ENCODE results near the gene ADORA3.

DNA sequence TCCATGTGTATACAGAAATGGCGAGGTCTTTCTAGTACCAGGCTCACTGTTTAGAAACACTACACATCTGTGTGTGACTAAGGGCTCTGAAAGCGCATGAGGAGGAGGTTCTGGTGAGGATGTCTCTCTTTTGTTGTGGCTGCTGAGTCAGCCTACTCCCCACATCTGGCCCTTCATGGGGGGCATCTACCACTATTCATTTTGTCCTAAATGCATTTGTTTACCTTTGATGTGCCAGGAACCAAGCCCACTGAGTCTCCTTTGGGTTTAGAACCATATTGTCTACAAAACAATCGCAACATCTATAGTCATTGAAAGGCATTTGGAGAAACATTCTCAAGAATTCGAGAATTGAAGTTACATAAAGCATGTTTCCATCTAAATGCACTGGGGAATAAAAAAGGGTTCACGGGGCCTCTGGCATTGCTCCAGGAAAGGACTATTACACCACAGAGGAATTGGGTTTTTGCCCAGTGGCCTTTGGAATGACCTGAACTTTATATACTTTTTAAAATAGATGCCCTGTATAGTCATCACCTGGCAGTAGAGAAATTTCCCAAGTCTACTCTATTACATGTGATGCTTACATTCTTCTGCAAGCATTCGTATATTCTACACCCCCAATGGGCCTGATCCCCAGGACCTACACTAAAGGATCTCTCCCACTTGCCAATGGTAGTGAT is 35.1 kb upstream of the ADORA3 start:
- TF ChIP-seq, protein P1, sequence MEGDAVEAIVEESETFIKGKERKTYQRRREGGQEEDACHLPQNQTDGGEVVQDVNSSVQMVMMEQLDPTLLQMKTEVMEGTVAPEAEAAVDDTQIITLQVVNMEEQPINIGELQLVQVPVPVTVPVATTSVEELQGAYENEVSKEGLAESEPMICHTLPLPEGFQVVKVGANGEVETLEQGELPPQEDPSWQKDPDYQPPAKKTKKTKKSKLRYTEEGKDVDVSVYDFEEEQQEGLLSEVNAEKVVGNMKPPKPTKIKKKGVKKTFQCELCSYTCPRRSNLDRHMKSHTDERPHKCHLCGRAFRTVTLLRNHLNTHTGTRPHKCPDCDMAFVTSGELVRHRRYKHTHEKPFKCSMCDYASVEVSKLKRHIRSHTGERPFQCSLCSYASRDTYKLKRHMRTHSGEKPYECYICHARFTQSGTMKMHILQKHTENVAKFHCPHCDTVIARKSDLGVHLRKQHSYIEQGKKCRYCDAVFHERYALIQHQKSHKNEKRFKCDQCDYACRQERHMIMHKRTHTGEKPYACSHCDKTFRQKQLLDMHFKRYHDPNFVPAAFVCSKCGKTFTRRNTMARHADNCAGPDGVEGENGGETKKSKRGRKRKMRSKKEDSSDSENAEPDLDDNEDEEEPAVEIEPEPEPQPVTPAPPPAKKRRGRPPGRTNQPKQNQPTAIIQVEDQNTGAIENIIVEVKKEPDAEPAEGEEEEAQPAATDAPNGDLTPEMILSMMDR (conservative IDR thresholded peaks at IDR 0.05; ENCODE audit: low read depth, low read length), result no peak
- no peak for TF ChIP-seq EZH2 (IDR thresholded peaks at IDR 0.05; ENCODE audit: borderline replicate concordance, low read depth, low read length, poor library complexity, severe bottlenecking)
